DMS79 treated with DMSO at 0.1 percent for 48 hours (cell line): Measurements from ENCODE around the gene NELFA.

Experiments
- DNase-seq: peaks from one replicate; lab custom pipeline; 2025; lab: John Stamatoyannopoulos, UW

The NELFA gene

GRCh38 chr4:1933700-1934099 is 75.1 kb downstream of the NELFA start:
- no peak for DNase-seq

- DNase-seq, result no peak
Measured at GRCh38 chr4:1932736-1933135, 76.0 kb downstream of the NELFA start.
